ENCODE measurements around the gene AK9. TPM values are rescaled to one million over a fixed set of nuclear protein-coding genes. Genes with fewer than 3 reads are reported as not detected.

AK9 gene
- total and polyA plus RNA-seq, 2 of the 8 experiments (the other 6 are each of a cell fraction or from before 2014, with no cell fraction given): 1.8 to 2.2 TPM

GRCh38 chr6:109516929-109517328 lies 174.1 kb downstream of the AK9 start (continued):
- TF ChIP-seq CHD7 (IDR thresholded peaks at IDR 0.05; ENCODE audit: insufficient replicate concordance, low read length) (no peak), EP300 (IDR thresholded peaks at IDR 0.05; ENCODE audit: borderline replicate concordance in 1 of 2, low read depth in 2 of 2, low read length in 2 of 2) (no peak), ATF2 (IDR thresholded peaks at IDR 0.05; ENCODE audit: low read length) (no peak), BRCA1 (IDR thresholded peaks at IDR 0.05; ENCODE audit: low read depth, low read length) (no peak), NANOG (IDR thresholded peaks at IDR 0.05; ENCODE audit: insufficient read depth, low read depth, low read length, poor library complexity, severe bottlenecking) (no peak), YY1 (IDR thresholded peaks at IDR 0.05; ENCODE audit: low read depth, low read length) (no peak), RXRA (IDR thresholded peaks at IDR 0.05; ENCODE audit: insufficient read depth, low read depth, low read length) (no peak)
